ENCODE data around the gene SEPTIN12. TPM values are rescaled to one million over a fixed set of nuclear protein-coding genes. Genes with fewer than 3 reads are reported as not detected.

SEPTIN12 gene
- total and polyA plus RNA-seq, 2 donors (not counting 1 experiment from before 2014, with no cell fraction given): 0.07 TPM; not detected in 1

- Histone ChIP-seq H3K4me2 (replicated peaks; ENCODE audit: low read depth, low read length, poor library complexity, severe bottlenecking) (no peak overlapping the region), H4K20me1 (ENCODE audit: control insufficient read depth, insufficient read depth, low read length, poor library complexity, severe bottlenecking) (no peaks in the 10 kb centered on the region), H3K4me3 (ENCODE audit: control extremely low read depth in 1 of 5, extremely low read depth in 1 of 5, insufficient read depth in 1 of 5, low read depth in 2 of 5, low read length in 4 of 5) (no peak overlapping the region), H2AFZ (ENCODE audit: insufficient read depth, low read depth, low read length, poor library complexity, severe bottlenecking) (no peak overlapping the region), H3K27ac (ENCODE audit: low read length in 2 of 2) (no peak overlapping the region), H3K79me2 (ENCODE audit: control insufficient read depth, insufficient read depth, low read length) (no peaks in the 10 kb centered on the region), H3K9ac (ENCODE audit: low read length) (no peak overlapping the region), H3K36me3 (replicated peaks in 1 of 2; ENCODE audit: control extremely low read depth in 1 of 2, control insufficient read depth in 1 of 2, extremely low read depth in 1 of 2, insufficient read depth in 2 of 2, low read length in 1 of 2) (no peaks in the 10 kb centered on the region), H3K27me3 (replicated peaks in 1 of 4; ENCODE audit: control extremely low read depth in 1 of 4, control insufficient read depth in 3 of 4, insufficient read depth in 4 of 4, low read length in 3 of 4) (no peaks in the 10 kb centered on the region), H3K4me1 (ENCODE audit: control insufficient read depth in 2 of 2, insufficient read depth in 2 of 2, low read length in 2 of 2) (no peaks in the 10 kb centered on the region), H3K9me3 (ENCODE audit: control extremely low read depth in 1 of 3, control insufficient read depth in 2 of 3, insufficient read depth in 1 of 3, low read length in 2 of 3) (no peaks in the 10 kb centered on the region)
- Mint-ChIP-seq H3K9me3 (ENCODE audit: insufficient read depth) (no peaks in the 10 kb centered on the region), H3K4me1 (peaks cover 1% of the 10 kb centered on the region), H3K27me3 (no peaks in the 10 kb centered on the region), H3K4me3 (no peak overlapping the region), H3K27ac (no peak overlapping the region)
- intact Hi-C loops (cut with micrococcal nuclease): no loop called here
- no peak for TF ChIP-seq EZH2 (IDR thresholded peaks at IDR 0.05; ENCODE audit: borderline replicate concordance, insufficient read depth, low read depth, low read length, poor library complexity, severe bottlenecking)
- TF ChIP-seq, protein P1, sequence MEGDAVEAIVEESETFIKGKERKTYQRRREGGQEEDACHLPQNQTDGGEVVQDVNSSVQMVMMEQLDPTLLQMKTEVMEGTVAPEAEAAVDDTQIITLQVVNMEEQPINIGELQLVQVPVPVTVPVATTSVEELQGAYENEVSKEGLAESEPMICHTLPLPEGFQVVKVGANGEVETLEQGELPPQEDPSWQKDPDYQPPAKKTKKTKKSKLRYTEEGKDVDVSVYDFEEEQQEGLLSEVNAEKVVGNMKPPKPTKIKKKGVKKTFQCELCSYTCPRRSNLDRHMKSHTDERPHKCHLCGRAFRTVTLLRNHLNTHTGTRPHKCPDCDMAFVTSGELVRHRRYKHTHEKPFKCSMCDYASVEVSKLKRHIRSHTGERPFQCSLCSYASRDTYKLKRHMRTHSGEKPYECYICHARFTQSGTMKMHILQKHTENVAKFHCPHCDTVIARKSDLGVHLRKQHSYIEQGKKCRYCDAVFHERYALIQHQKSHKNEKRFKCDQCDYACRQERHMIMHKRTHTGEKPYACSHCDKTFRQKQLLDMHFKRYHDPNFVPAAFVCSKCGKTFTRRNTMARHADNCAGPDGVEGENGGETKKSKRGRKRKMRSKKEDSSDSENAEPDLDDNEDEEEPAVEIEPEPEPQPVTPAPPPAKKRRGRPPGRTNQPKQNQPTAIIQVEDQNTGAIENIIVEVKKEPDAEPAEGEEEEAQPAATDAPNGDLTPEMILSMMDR (IDR thresholded peaks at IDR 0.05): no peak
- no peak for ATAC-seq (ENCODE audit: low read depth)
- ChIA-PET POLR2A (no interaction called here), CTCF (no interaction called here)
- 87% methylated on average over 12 of the region's 16 CpGs for WGBS (ENCODE audit: insufficient coverage)
- DNase-seq: no peak
These were observed 4.2 kb downstream of the SEPTIN12 start for GRCh38 chr16:4783951-4784336.

GRCh38 chr16:4783251-4783950, 4.7 kb downstream of the SEPTIN12 start:
- POLR2A ChIA-PET: no interaction called here

More at GRCh38 chr16:4783251-4783950, 4.7 kb downstream of the SEPTIN12 start:
- Mint-ChIP-seq H3K4me3 (no peak overlapping the region), H3K9me3 (ENCODE audit: insufficient read depth) (no peaks in the 10 kb centered on the region), H3K27me3 (no peaks in the 10 kb centered on the region), H3K27ac (no peak overlapping the region), H3K4me1 (peaks cover 1% of the 10 kb centered on the region)
- no peaks in the 10 kb centered on the region for H3K36me3 ChIP-seq (replicated peaks in 1 of 2; ENCODE audit: control extremely low read depth in 1 of 2, control insufficient read depth in 1 of 2, extremely low read depth in 1 of 2, insufficient read depth in 2 of 2, low read length in 1 of 2)
- no peak overlapping the region for H3K9ac ChIP-seq (ENCODE audit: low read length)
- no peaks in the 10 kb centered on the region for H3K27me3 ChIP-seq (replicated peaks in 1 of 4; ENCODE audit: control extremely low read depth in 1 of 4, control insufficient read depth in 3 of 4, insufficient read depth in 4 of 4, low read length in 3 of 4)
- H3K27ac ChIP-seq (ENCODE audit: low read length in 2 of 2): no peak overlapping the region
- no peak for TF ChIP-seq EZH2 (IDR thresholded peaks at IDR 0.05; ENCODE audit: borderline replicate concordance, insufficient read depth, low read depth, low read length, poor library complexity, severe bottlenecking)
- TF ChIP-seq, protein P1 (IDR thresholded peaks at IDR 0.05): no peak
- no peaks in the 10 kb centered on the region for H3K9me3 ChIP-seq (ENCODE audit: control extremely low read depth in 1 of 3, control insufficient read depth in 2 of 3, insufficient read depth in 1 of 3, low read length in 2 of 3)
- ATAC-seq (ENCODE audit: low read depth) (no peak), DNase-seq (no peak)
- H2AFZ ChIP-seq (ENCODE audit: insufficient read depth, low read depth, low read length, poor library complexity, severe bottlenecking): no peak overlapping the region
- H3K4me1 ChIP-seq (ENCODE audit: control insufficient read depth in 2 of 2, insufficient read depth in 2 of 2, low read length in 2 of 2): no peaks in the 10 kb centered on the region
- no peak overlapping the region for H3K4me2 ChIP-seq (replicated peaks; ENCODE audit: low read depth, low read length, poor library complexity, severe bottlenecking)
- H3K79me2 ChIP-seq (ENCODE audit: control insufficient read depth, insufficient read depth, low read length): no peaks in the 10 kb centered on the region
- H4K20me1 ChIP-seq (ENCODE audit: control insufficient read depth, insufficient read depth, low read length, poor library complexity, severe bottlenecking): no peaks in the 10 kb centered on the region
- CTCF ChIA-PET: no interaction called here
- H3K4me3 ChIP-seq (ENCODE audit: control extremely low read depth in 1 of 5, extremely low read depth in 1 of 5, insufficient read depth in 1 of 5, low read depth in 2 of 5, low read length in 4 of 5): no peak overlapping the region
- 96% methylated on average over 19 of the region's 25 CpGs for WGBS (ENCODE audit: insufficient coverage)
- intact Hi-C loops (cut with micrococcal nuclease): no loop called here

All from B cell (primary cell).